Effector memory CD4-positive, alpha-beta T cell (primary cell): ENCODE data around the gene PLEKHN1.

Experiments used
- DNase-seq, 3 donors: peaks; one replicate each; pipeline ENCODE4 v3.0.0-alpha.2; 2020
- H3K27ac ChIP-seq: 2 replicates; pipeline ENCODE4 v1.7.0; 2013; ENCODE audit warnings: mild to moderate bottlenecking, low read length, moderate library complexity; ENCODE audit not compliant: insufficient read depth, poor library complexity, severe bottlenecking
- H3K27me3 ChIP-seq: replicated peaks from 2 replicates; pipeline ENCODE4 v1.7.0; 2013; ENCODE audit warnings: mild to moderate bottlenecking, low read length; ENCODE audit not compliant: insufficient read depth, control insufficient read depth, poor library complexity, severe bottlenecking
- H3K36me3 ChIP-seq: 2 replicates; pipeline ENCODE4 v1.7.0; 2013; ENCODE audit warnings: mild to moderate bottlenecking, low read length, moderate library complexity; ENCODE audit not compliant: control insufficient read depth, insufficient read depth
- H3K4me1 ChIP-seq: 2 replicates; pipeline ENCODE4 v1.7.0; 2013; ENCODE audit warnings: low read length, mild to moderate bottlenecking; ENCODE audit not compliant: control insufficient read depth, insufficient read depth, poor library complexity, severe bottlenecking
- H3K4me3 ChIP-seq: 2 replicates; pipeline ENCODE4 v1.7.0; 2013; ENCODE audit warnings: low read length, low read depth, mild to moderate bottlenecking; ENCODE audit not compliant: insufficient read depth, poor library complexity, severe bottlenecking
- H3K9me3 ChIP-seq: 2 replicates; pipeline ENCODE4 v1.7.0; 2013; ENCODE audit warnings: mild to moderate bottlenecking, low read length, moderate library complexity; ENCODE audit not compliant: control insufficient read depth

The PLEKHN1 gene

GRCh38 chr1:952603-953002 lies 13.7 kb upstream of the PLEKHN1 start:
- Histone ChIP-seq H3K27me3 (no peaks in the 10 kb centered on the region), H3K9me3 (no peaks in the 10 kb centered on the region), H3K27ac (no peak overlapping the region), H3K4me1 (peaks cover 5% of the 10 kb centered on the region), H3K36me3 (peaks cover 93% of the 10 kb centered on the region), H3K4me3 (no peak overlapping the region)
- DNase-seq = no peak

GRCh38 chr1:953524-954320 lies 12.6 kb upstream of the PLEKHN1 start:
- Histone ChIP-seq H3K27me3 (no peaks in the 10 kb centered on the region), H3K27ac (no peak overlapping the region), H3K36me3 (peaks cover 83% of the 10 kb centered on the region), H3K4me3 (no peak overlapping the region), H3K4me1 (peaks cover 16% of the 10 kb centered on the region), H3K9me3 (no peaks in the 10 kb centered on the region)
- no peak for DNase-seq

GRCh38 chr1:954927-955326 lies 11.4 kb upstream of the PLEKHN1 start:
- no peak for DNase-seq
- Histone ChIP-seq H3K36me3 (peaks cover 71% of the 10 kb centered on the region), H3K4me3 (no peak overlapping the region), H3K9me3 (no peaks in the 10 kb centered on the region), H3K27me3 (no peaks in the 10 kb centered on the region), H3K27ac (no peak overlapping the region), H3K4me1 (peaks cover 24% of the 10 kb centered on the region)

- no peaks in the 10 kb centered on the region for H3K27me3 ChIP-seq
- H3K27ac ChIP-seq = no peak overlapping the region
- peaks cover 65% of the 10 kb centered on the region for H3K36me3 ChIP-seq
- DNase-seq = no peak
- peaks cover 28% of the 10 kb centered on the region for H3K4me1 ChIP-seq
- no peak overlapping the region for H3K4me3 ChIP-seq
- no peaks in the 10 kb centered on the region for H3K9me3 ChIP-seq
Measured at GRCh38 chr1:955474-955873, 10.8 kb upstream of the PLEKHN1 start.

- Histone ChIP-seq H3K4me1 (peaks cover 33% of the 10 kb centered on the region), H3K27me3 (no peaks in the 10 kb centered on the region), H3K36me3 (peaks cover 54% of the 10 kb centered on the region), H3K27ac (no peak overlapping the region), H3K9me3 (no peaks in the 10 kb centered on the region), H3K4me3 (no peak overlapping the region)
- no peak for DNase-seq
Measured at GRCh38 chr1:956636-957035, 9.6 kb upstream of the PLEKHN1 start.

- H3K4me3 ChIP-seq = peak within 1 kb of the TSS; percentile 95
- peaks cover 32% of the 10 kb centered on the region for H3K36me3 ChIP-seq
- H3K27ac ChIP-seq = peak within 1 kb of the TSS; percentile 71
- H3K27me3 ChIP-seq = no peaks in the 10 kb centered on the region
- no peaks in the 10 kb centered on the region for H3K9me3 ChIP-seq
- peak; percentile 90 to 95 (median 91) for DNase-seq
- peaks cover 33% of the 10 kb centered on the region for H3K4me1 ChIP-seq
Measured at GRCh38 chr1:958823-959730, 7.2 kb upstream of the PLEKHN1 start, which contains the start of gene NOC2L. TSS of gene NOC2L (minus strand) at chr1:959256. CDS start at chr1:959240, 16 bp downstream.

- H3K9me3 ChIP-seq = no peaks in the 10 kb centered on the region
- H3K4me1 ChIP-seq = peaks cover 33% of the 10 kb centered on the region
- H3K4me3 ChIP-seq = peak overlapping the region; percentile 95
- no peak for DNase-seq
- H3K36me3 ChIP-seq = peaks cover 25% of the 10 kb centered on the region
- H3K27me3 ChIP-seq = no peaks in the 10 kb centered on the region
- peak overlapping the region; percentile 20 for H3K27ac ChIP-seq
Measured at GRCh38 chr1:959731-960362, 6.4 kb upstream of the PLEKHN1 start.

GRCh38 chr1:960363-961131 lies 5.7 kb upstream of the PLEKHN1 start, which contains the start of gene KLHL17:
TSS of gene KLHL17 (plus strand) at chr1:960584. CDS start at chr1:960694, 110 bp downstream.
- Histone ChIP-seq H3K4me1 (peaks cover 33% of the 10 kb centered on the region), H3K27ac (peak within 1 kb of the TSS; percentile 20), H3K36me3 (peaks cover 18% of the 10 kb centered on the region), H3K9me3 (no peaks in the 10 kb centered on the region), H3K27me3 (no peaks in the 10 kb centered on the region), H3K4me3 (peak within 1 kb of the TSS; percentile 95)
- DNase-seq = peak; percentile 54 to 65 (median 64)

GRCh38 chr1:961132-961669 lies 5.1 kb upstream of the PLEKHN1 start:
- peaks cover 11% of the 10 kb centered on the region for H3K36me3 ChIP-seq
- no peak overlapping the region for H3K27ac ChIP-seq
- peaks cover 35% of the 10 kb centered on the region for H3K4me1 ChIP-seq
- H3K9me3 ChIP-seq = no peaks in the 10 kb centered on the region
- H3K27me3 ChIP-seq = no peaks in the 10 kb centered on the region
- DNase-seq = no peak
- H3K4me3 ChIP-seq = peak overlapping the region; percentile 54
